ENCODE measurements around the gene SNX2. TPM values are rescaled to one million over a fixed set of nuclear protein-coding genes. Genes with fewer than 3 reads are reported as not detected.

Gene SNX2
- total RNA-seq, 2 experiments from 2014 or later = 46.0 to 46.5 TPM

GRCh38 chr5:122805481-122805880 lies 30.6 kb downstream of the SNX2 start:
- ATAC-seq (ENCODE audit: poor library complexity) (no peak), DNase-seq (peak in 1 of 14 experiments; percentile 5)
- no peak for TF ChIP-seq CTCF (IDR thresholded peaks at IDR 0.05)
- Mint-ChIP-seq H3K9me3 (no peaks in the 10 kb centered on the region), H3K27ac (no peak overlapping the region), H3K27me3 (no peaks in the 10 kb centered on the region), H3K4me3 (no peak overlapping the region), H3K36me3 (ENCODE audit: low read depth) (peaks cover 87% of the 10 kb centered on the region), H3K4me1 (ENCODE audit: low read depth) (no peaks in the 10 kb centered on the region)
- Histone ChIP-seq H3K36me3 (ENCODE audit: insufficient read depth, low read length) (peaks cover 65% of the 10 kb centered on the region), H3K4me3 (ENCODE audit: low read length) (no peak overlapping the region), H3K9me3 (ENCODE audit: control insufficient read depth in 1 of 2, insufficient read depth in 1 of 2, low read length in 2 of 2) (no peaks in the 10 kb centered on the region), H3K27ac (ENCODE audit: low read depth in 1 of 2, low read length in 2 of 2) (no peak overlapping the region), H3K4me1 (ENCODE audit: insufficient read depth, low read length) (no peaks in the 10 kb centered on the region), H3K27me3 (ENCODE audit: control insufficient read depth in 1 of 2, insufficient read depth in 2 of 2, low read length in 2 of 2) (no peaks in the 10 kb centered on the region)
- ChIA-PET CTCF (no interaction called here), POLR2A (no interaction called here)
- intact Hi-C loops (cut with DNase I, micrococcal nuclease) = no loop called here

GRCh38 chr5:122810405-122810804 lies 35.5 kb downstream of the SNX2 start:
- H3K9me3 Mint-ChIP-seq = no peaks in the 10 kb centered on the region
- DNase-seq (no peak), ATAC-seq (ENCODE audit: poor library complexity) (no peak)
- H3K27me3 ChIP-seq (ENCODE audit: control insufficient read depth in 1 of 2, insufficient read depth in 2 of 2, low read length in 2 of 2) = no peaks in the 10 kb centered on the region
- H3K9me3 ChIP-seq (ENCODE audit: control insufficient read depth in 1 of 2, insufficient read depth in 1 of 2, low read length in 2 of 2) = no peaks in the 10 kb centered on the region
- no peak for TF ChIP-seq CTCF (IDR thresholded peaks at IDR 0.05)
- no peaks in the 10 kb centered on the region for H3K27me3 Mint-ChIP-seq
- H3K27ac ChIP-seq (ENCODE audit: low read depth in 1 of 2, low read length in 2 of 2) = no peak overlapping the region
- no peak overlapping the region for H3K27ac Mint-ChIP-seq
- peaks cover 43% of the 10 kb centered on the region for H3K36me3 ChIP-seq (ENCODE audit: insufficient read depth, low read length)
- intact Hi-C loops (cut with DNase I, micrococcal nuclease) = no loop called here
- no peak overlapping the region for H3K4me3 Mint-ChIP-seq
- ChIA-PET POLR2A (no interaction called here), CTCF (no interaction called here)
- no peak overlapping the region for H3K4me3 ChIP-seq (ENCODE audit: low read length)
- H3K36me3 Mint-ChIP-seq (ENCODE audit: low read depth) = peaks cover 59% of the 10 kb centered on the region
- H3K4me1 Mint-ChIP-seq (ENCODE audit: low read depth) = no peaks in the 10 kb centered on the region
- no peaks in the 10 kb centered on the region for H3K4me1 ChIP-seq (ENCODE audit: insufficient read depth, low read length)

- Mint-ChIP-seq H3K27ac (no peak overlapping the region), H3K4me3 (no peak overlapping the region), H3K4me1 (ENCODE audit: low read depth) (no peaks in the 10 kb centered on the region), H3K36me3 (ENCODE audit: low read depth) (peaks cover 46% of the 10 kb centered on the region), H3K9me3 (no peaks in the 10 kb centered on the region), H3K27me3 (no peaks in the 10 kb centered on the region)
- Histone ChIP-seq H3K4me1 (ENCODE audit: insufficient read depth, low read length) (no peaks in the 10 kb centered on the region), H3K36me3 (ENCODE audit: insufficient read depth, low read length) (peaks cover 22% of the 10 kb centered on the region), H3K4me3 (ENCODE audit: low read length) (no peak overlapping the region), H3K27ac (ENCODE audit: low read depth in 1 of 2, low read length in 2 of 2) (no peak overlapping the region), H3K27me3 (ENCODE audit: control insufficient read depth in 1 of 2, insufficient read depth in 2 of 2, low read length in 2 of 2) (no peaks in the 10 kb centered on the region), H3K9me3 (ENCODE audit: control insufficient read depth in 1 of 2, insufficient read depth in 1 of 2, low read length in 2 of 2) (no peaks in the 10 kb centered on the region)
- ChIA-PET POLR2A (no interaction called here), CTCF (no interaction called here)
- ATAC-seq (ENCODE audit: poor library complexity) (no peak), DNase-seq (no peak)
- no peak for TF ChIP-seq CTCF (IDR thresholded peaks at IDR 0.05)
- intact Hi-C loops (cut with DNase I, micrococcal nuclease) = no loop called here
Measured at GRCh38 chr5:122815218-122815767, 40.4 kb downstream of the SNX2 start.

Measured in CD4-positive, alpha-beta T cell (primary cell).